ENCODE results near the gene COG4.
"Not testable (repeated sequence)": the region's sequence is repeated elsewhere in the genome, so short reads cannot be mapped to it uniquely, and the experiment has no call there.

Gene COG4

DNA sequence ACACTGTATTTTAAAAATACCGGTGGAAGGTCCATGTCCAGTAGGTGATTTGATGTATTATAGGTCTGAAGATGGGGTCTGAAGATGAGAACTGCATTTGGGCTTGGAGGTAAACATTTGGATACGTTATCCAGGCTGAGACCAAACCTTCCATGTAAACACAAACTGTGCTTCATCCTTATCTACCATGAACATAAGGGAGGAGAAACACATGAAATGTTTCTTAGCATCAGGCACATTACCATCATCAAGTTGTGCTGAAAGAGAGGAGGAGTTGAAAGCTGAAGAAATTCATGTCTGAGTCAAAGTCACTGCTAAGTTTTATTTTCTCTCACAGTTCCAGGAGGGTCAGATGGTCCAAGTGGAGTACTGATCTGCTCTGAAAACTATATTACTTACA lies 11.6 kb upstream of the COG4 start:
- in situ Hi-C loops (cut with HindIII; ENCODE audit: low pct_ligation_motif_present, low pct_unique_long_range_greater_than_20kb, low sequenced_read_pairs): no loop called here
- no peak for DNase-seq

DNA sequence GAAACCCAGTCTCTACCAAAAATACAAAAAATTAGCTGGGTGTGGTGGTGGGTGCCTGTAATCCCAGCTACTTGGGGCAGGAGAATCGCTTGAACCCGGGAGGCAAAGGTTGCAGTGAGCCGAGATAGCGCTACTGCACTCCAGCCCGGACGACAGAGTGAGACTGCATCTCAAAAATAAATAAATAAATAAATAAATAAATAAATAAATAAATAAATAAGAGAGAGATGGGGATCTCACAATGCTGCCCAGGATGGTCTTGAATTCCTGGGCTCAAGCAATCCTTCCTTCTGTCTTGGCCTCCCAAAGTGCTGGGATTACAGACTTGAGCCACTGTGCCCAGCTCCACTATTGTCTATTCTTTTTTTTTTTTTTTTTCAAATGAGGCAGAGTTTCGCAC lies 6.6 kb upstream of the COG4 start:
- DNase-seq: not testable (repeated sequence)

DNA sequence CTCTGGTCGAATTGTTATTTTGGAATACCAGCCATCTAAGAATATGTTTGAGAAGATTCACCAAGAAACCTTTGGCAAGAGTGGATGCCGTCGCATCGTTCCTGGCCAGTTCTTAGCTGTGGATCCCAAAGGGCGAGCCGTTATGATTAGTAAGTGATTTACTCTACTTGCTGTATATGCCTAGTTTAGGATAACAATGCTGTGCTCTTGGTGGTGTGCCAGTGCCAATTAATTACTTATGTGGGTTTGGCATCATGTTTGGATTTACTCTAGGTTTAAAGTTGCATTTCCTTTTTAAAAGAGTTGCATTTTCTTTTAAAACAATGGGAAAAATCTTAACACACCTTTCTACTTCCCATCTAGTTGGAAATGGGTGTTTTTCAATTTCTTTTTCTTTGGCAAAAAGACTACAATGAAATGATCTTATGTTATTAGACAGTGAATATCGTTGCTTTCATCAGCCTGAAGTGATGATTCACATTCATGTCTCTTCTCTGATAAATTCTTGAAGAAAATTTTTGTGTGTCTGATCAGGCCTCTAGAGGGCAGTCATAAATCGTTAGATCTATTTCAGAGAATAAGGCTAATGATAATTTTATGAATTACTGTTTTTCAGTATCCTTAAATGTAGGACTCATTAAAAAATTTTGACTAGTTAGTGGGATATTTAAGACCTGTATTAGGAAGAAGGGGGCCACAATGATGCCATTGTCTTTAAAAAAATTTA lies 5.9 kb upstream of the COG4 start:
- in situ Hi-C loops (cut with HindIII; ENCODE audit: low pct_ligation_motif_present, low pct_unique_long_range_greater_than_20kb, low sequenced_read_pairs): no loop called here
- DNase-seq: peak; percentile 82

More for the DNA sequence above, 6.6 kb upstream of the COG4 start:
- in situ Hi-C loops (cut with HindIII; ENCODE audit: low pct_ligation_motif_present, low pct_unique_long_range_greater_than_20kb, low sequenced_read_pairs): not testable (repeated sequence)

DNA sequence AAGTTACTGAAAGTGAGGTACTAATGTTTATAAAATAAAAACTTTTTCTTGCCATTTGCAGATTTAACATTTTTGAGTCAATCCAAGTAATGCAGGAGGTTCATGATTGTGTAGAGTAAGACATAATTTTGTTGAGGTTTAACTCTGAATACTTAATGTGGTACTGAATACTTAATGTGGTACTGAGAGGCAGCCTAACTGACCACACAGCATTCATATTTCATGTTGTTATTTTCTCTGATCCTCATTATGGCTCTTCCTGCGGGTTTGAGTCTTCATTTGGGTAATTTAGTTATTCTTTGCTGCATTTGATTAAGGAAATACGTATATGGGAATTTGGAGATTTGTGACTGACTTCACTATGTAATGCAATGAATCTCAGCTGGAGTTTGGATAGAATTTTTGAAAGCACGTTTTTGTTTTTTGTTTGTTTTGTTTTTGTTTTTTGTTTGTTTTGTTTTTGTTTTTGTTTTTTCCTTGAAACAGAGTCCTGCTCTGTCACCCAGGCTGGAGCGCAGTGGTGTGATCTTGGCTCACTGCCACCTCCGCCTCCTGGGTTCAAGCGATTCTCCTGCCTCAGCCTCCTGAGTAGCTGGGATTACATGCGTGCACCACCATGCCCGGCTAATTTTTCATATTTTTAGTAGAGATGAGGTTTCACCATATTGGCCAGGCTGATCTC lies 4.1 kb upstream of the COG4 start:
- in situ Hi-C loops (cut with HindIII; ENCODE audit: low pct_ligation_motif_present, low pct_unique_long_range_greater_than_20kb, low sequenced_read_pairs): no loop called here
- DNase-seq: no peak

DNA sequence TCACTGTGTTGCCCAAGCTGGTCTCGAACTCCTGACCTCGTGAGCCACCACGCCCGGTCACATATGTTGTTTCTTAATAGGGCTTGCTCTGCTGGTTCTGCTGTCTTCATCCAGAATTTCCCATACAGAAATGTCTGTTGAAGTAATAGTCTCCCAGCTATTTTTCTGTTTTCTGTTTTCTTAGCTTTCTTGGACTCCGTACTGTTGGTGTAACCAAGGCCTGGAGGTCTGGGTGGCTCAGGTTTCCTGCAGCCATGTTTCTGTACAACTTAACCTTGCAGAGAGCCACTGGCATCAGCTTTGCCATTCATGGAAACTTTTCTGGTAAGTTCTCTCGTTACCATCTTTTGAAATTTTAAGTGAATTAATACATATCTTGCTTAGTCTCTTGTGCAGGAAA lies 3.0 kb upstream of the COG4 start:
- DNase-seq: no peak
- in situ Hi-C loops (cut with HindIII; ENCODE audit: low pct_ligation_motif_present, low pct_unique_long_range_greater_than_20kb, low sequenced_read_pairs): no loop called here

DNA sequence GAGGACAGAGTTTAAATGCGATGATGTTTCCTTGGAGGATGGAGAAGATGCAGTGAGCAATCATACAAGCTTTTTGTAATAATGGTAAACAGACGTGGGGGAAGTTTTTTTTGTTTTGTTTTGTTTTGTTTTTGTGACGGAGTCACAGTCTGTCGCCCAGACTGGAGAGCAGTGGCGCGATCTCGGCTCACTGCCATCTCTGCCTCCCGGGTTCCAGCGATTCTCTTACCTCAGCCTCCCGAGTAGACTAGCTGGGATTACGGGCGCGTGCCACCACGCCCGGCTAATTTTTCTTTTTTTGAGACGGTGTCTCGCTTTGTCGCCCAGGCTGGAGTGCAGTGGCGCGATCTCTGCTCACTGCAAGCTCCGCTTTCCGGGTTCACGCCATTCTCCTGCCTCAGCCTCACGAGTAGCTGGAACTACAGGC lies 1.1 kb upstream of the COG4 start:
- in situ Hi-C loops (cut with HindIII; ENCODE audit: low pct_ligation_motif_present, low pct_unique_long_range_greater_than_20kb, low sequenced_read_pairs): not testable (repeated sequence)
- DNase-seq: peak; percentile 43

DNA sequence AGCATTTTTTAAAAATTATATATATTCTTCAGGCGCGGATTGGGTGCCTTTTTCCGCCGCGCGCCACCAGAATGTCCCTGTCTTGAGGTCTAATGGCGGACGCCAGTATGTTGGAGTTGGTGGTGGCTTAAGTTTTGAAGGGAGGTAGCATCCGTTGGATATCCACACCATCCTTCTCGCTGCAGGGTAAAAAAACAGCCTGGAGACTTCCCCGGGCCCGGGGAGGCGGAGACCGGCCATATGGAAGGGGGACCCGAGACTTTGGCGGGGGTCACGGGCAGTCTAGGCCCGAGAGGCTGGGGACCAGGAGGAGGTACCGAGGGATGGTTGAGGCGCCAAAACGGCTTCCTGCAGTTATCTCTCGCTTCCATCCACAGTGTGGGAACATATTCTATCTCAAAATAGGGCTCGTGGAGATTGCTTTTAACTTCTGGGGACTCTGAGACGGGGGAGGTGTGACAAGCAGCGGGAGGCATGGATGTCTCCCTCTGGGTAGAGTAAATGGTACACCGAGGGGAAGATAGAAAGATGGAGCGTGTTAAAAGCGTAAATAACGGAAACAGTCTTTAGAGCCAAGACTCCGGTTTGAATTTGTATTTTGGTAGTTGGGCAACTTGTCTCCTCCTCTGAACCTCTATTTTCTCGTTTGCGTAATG lies 517 bp upstream of the COG4 start, which contains the start of gene SF3B3:
TSS of gene SF3B3 (plus strand) at position 74 of the 656 bp plus-strand sequence. CDS start 2,841 bp downstream, outside the sequence.
- in situ Hi-C loops (cut with HindIII; ENCODE audit: low pct_ligation_motif_present, low pct_unique_long_range_greater_than_20kb, low sequenced_read_pairs): no loop called here
- peak; percentile 48 for DNase-seq

DNA sequence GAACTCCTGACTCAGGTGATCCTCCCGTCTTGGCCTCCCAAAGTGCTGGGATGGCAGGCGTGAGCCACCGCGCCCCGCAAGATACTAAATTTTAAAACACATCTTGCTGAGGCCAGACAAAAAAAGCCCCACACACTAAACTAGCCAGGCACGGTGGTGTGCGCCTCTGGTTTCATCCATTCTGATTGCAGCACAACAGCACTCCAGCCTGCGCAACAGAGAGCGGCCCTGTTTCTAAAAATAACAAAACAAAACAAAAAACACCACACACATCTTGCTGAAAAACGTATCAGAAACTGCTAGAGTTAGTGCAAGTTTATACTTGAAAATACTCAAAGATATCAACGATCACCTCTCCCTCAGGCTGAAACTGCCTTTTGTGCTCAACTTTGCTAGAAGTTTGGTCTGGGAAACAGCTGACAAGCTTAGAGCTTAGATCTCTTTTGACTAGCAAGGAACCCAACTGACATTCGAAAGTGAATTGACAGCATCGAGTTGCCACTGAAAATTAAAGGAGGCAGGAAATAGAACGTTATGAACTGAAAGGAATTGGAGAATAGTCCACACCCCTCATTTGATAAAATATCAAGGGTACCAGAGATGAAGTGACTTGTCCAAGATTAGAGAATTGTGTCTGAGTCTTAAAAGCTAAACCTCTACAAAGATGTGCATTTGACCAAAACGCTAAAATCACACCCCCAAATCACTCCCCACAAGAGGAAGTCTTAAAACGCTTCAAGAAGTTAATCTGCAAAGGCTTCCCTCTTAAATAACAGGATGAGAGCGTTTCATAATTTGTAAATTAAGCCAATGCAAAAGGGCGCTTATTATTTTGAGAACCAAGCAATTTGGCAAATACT lies 908 bp downstream of the COG4 start:
- in situ Hi-C loops (cut with HindIII; ENCODE audit: low pct_ligation_motif_present, low pct_unique_long_range_greater_than_20kb, low sequenced_read_pairs): no loop called here
- DNase-seq: no peak

DNA sequence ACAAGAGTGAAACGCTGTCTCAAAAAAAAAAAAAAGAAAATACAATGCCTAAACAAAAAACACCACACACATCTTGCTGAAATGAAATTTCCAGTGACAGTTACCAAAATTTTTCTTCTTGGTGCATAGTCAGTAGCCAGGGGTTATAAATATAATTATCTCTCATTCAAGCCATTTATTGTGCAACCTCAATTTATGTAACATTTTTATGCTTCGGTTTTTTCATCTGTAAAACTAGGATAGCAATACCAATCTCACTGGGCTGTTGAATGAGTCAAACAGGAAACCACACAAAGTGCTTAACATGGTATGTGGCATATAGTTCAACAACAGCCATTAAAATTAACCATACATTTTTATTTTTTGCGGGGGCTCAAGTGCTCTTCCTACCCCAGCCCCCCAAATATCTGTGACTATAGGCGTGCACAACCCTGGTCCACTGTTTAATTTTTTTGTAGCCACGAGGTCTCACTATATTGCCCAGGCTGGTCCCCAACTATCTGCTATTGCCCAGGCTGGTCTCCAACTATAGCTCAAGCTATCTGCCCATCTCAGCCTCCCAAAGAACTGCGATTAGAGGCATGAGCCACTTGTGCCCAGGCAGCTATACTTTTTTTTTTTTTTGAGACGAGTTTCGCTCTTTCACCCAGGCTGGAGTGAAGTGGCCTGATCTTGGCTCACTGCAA lies 2.6 kb downstream of the COG4 start:
- peak; percentile 25 for DNase-seq
- in situ Hi-C loops (cut with HindIII; ENCODE audit: low pct_ligation_motif_present, low pct_unique_long_range_greater_than_20kb, low sequenced_read_pairs): no loop called here

DNA sequence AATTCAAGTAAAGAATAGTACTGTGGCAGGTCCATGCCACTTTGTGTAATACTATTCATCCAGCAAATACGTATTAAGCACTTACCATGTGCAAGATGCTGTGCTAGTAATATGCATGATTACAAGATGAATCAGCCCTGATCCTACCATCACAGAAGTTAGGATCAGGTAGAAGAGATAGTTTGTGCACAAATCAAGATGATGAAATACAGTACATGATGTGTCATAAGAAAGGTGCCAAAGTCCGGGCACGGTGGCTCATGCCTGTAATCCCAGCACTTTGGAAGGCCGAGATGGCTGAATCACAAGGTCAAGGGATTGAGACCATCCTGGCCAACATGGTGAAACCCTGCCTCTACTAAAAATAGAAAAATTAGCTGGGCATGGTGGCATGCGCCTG lies 10.9 kb downstream of the COG4 start:
- in situ Hi-C loops (cut with HindIII; ENCODE audit: low pct_ligation_motif_present, low pct_unique_long_range_greater_than_20kb, low sequenced_read_pairs): no loop called here
- DNase-seq: peak; percentile 19

DNA sequence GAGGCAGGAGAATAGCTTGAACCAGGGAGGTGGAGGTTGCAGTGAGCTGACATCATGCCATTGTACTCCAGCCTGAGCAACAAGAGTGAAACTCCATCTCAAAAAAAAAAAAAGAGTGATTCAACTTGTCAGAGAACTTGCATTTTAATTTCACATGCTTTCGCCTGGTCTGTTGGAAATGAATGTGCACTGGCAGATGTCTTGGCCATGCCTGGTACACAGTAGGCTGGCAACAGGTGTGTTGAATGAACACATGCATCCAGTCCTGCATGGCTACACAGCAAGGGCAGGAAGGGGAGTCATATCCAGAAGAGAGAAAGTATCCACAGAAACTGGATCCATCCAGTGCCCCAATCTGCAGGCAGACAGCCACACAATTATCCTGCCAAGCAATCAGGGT lies 11.5 kb downstream of the COG4 start:
- in situ Hi-C loops (cut with HindIII; ENCODE audit: low pct_ligation_motif_present, low pct_unique_long_range_greater_than_20kb, low sequenced_read_pairs): no loop called here
- DNase-seq: no peak

DNA sequence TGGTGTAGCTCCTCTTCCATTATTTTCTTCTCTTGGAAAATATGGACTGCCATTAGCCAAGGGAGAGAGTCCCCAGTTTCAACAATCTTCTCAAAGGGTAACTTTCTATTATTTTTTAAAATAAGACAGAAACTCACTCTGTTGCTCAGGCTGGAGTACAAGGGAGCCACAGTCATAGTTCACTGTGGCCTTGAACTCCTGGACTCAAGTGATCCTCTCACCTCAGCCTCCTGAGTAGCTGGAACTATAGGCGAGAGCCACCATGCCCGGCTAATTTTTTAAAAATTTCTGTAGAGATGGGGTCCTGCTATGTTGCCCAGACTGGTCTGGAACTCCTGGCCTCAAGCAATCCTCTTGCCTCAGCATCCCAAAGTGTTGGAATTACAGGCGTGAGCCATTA lies 13.1 kb downstream of the COG4 start:
- no peak for DNase-seq
- in situ Hi-C loops (cut with HindIII; ENCODE audit: low pct_ligation_motif_present, low pct_unique_long_range_greater_than_20kb, low sequenced_read_pairs): no loop called here

DNA sequence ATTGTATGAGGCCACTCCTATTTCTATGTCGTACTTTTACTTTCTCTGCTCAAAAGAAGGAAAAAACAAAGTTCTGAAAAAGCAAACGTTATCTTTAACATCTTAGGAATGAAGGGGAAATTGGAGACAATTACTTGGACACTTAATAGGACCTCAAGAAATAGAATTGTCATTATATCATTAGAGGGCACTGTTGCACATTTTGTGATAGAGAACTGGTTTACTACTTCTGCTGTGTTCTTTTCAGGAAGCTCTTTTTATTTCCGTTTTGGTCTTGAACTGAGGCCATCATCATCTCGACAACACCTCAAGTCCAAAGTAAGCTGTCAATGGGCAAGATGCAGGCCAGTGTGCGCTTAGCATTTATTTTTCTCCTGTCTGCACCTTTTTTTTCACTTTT lies 14.6 kb downstream of the COG4 start:
- in situ Hi-C loops (cut with HindIII; ENCODE audit: low pct_ligation_motif_present, low pct_unique_long_range_greater_than_20kb, low sequenced_read_pairs): no loop called here
- DNase-seq: no peak

DNA sequence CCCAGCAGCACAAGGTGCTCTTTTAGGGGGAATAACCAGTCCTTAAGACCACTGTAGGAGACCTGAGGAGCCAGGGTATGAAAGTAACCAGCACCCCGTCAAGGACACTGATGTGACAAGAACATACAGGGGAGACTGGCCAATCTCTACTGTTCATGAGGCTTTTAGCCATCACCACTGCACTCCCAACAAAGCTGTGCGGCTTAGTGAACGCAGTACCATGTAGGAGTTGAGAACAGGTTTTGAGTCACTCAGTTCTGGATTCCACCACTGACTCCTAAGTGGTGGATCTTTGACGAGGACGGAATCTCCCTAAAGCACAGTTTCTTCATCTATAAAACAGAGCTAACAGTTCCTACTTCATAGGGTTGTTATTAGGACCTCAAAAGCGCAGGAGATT lies 26.8 kb downstream of the COG4 start:
- in situ Hi-C loops (cut with HindIII; ENCODE audit: low pct_ligation_motif_present, low pct_unique_long_range_greater_than_20kb, low sequenced_read_pairs): no loop called here

DNA sequence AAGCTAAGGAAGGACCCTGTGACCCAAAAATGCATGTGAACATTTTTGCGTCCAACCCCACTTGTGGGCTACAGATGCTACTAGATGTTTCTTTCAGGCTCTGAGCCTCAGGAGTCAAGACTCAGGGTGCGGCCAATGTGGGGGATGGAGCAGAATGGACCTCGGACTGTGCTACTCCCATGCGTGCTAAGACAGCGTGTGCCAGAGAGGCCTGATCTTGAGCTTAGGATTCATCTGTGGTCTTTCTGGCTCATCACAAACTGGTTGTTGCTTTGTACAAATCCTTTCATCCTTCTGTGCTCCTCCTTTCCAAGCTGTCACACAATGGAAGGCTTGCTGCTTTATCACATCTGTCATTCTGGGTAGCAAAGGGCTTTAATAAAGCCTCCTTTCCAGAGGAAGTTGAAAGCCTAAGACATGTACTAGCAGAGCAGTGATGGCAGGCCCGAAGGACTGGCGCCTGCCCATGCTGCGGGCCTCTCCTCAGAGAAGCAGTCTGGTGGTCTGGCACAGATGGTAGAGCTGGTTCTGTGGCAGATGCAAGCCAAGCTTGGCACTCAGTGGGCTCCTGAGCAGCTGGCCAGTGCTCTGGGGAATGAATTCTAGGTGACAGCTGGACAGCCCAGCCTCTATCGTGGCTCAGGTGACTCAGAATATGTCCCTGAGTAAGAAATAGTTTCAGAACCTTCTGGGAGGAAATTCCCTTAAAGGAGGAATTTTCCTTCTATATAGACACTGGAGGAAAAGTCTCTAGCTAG lies 27.8 kb downstream of the COG4 start:
- in situ Hi-C loops (cut with HindIII; ENCODE audit: low pct_ligation_motif_present, low pct_unique_long_range_greater_than_20kb, low sequenced_read_pairs): no loop called here
- DNase-seq: no peak

More for the DNA sequence above, 26.8 kb downstream of the COG4 start:
- DNase-seq: no peak

DNA sequence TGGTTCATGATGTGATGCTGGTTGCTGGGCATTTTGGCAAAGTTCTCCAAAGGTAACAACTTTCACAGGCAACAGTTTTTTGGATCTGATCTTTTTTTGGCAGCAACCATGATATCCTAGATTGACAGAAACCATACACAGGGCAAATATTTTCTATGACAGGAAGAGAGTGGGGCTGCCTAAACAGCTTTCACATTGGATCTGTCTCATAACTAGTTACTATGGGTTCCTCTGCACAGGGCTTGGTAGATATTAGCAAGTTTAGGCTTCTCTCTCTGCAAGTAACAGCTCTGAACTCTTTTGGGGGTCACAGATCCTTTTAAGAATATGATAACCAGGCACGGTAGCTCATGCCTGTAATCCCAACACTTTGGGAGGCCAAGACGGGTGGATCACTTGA lies 28.6 kb downstream of the COG4 start:
- in situ Hi-C loops (cut with HindIII; ENCODE audit: low pct_ligation_motif_present, low pct_unique_long_range_greater_than_20kb, low sequenced_read_pairs): no loop called here
- no peak for DNase-seq

DNA sequence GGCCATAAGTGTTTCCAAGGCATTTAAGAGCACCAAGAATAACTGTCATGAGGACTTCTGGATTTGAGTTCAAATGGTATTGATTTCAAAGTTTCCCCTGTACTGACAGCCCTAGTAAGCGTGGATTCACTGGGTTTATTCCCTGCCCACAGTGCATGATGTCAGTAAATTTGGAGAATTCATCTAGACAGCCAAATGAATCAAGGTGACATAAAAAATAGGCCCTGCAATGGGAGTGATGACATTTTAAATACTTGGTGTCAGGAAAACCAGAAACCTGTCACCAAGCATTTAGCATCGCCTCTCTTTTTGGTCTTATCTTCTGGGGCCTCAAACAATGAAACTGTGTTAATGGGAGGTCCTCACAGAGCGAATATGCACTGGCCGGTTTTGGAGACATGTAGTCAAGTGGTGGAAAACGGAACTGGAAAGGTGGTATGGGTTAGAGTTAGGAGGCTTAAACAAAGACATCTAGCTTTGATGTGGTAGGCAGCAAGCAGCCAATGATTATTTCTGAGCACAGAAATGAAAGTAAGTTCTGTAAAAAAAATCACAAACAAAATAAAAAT lies 29.1 kb downstream of the COG4 start:
- DNase-seq: no peak
- in situ Hi-C loops (cut with HindIII; ENCODE audit: low pct_ligation_motif_present, low pct_unique_long_range_greater_than_20kb, low sequenced_read_pairs): no loop called here
